Skeletal muscle tissue (tissue), 4 donors: ENCODE results near the gene ADRB1. TPM values are rescaled to one million over a fixed set of nuclear protein-coding genes. Genes with fewer than 3 reads are reported as not detected.

Source experiments
- H3K27ac ChIP-seq: one replicate; pipeline ENCODE4 v1.7.0; 2013; ENCODE audit warnings: mild to moderate bottlenecking, low read depth, low read length, inconsistent platforms
- H3K27me3 ChIP-seq, 3 donors: one replicate each; pipeline ENCODE4 v1.7.0; 2013; ENCODE audit warnings: low read length in 3 of 3; ENCODE audit not compliant: control insufficient read depth in 3 of 3, insufficient read depth in 3 of 3
- H3K36me3 ChIP-seq, 3 donors: one replicate each; pipeline ENCODE4 v1.7.0; 2013; ENCODE audit warnings: low read length in 3 of 3; ENCODE audit not compliant: control insufficient read depth in 3 of 3, insufficient read depth in 3 of 3
- H3K4me1 ChIP-seq, 3 donors: one replicate each; pipeline ENCODE4 v1.7.0; 2013; ENCODE audit warnings: low read length in 3 of 3, mild to moderate bottlenecking in 3 of 3; ENCODE audit not compliant: control insufficient read depth in 3 of 3, insufficient read depth in 3 of 3
- H3K4me3 ChIP-seq, 3 donors: one replicate each; pipeline ENCODE4 v1.7.0; 2013; ENCODE audit warnings: low read length in 3 of 3
- H3K9ac ChIP-seq, 3 donors: one replicate each; pipeline ENCODE4 v1.7.0; 2013; ENCODE audit warnings: low read length in 3 of 3, mild to moderate bottlenecking in 3 of 3, moderate library complexity in 2 of 3, low read depth in 1 of 3
- H3K9me3 ChIP-seq, 3 donors: one replicate each; pipeline ENCODE4 v1.7.0; 2013; ENCODE audit warnings: low read length in 3 of 3; ENCODE audit not compliant: control insufficient read depth in 3 of 3
- total RNA-seq: library from RNA; depleted of rRNA; stranded (reverse); fragments of >200 nt; gene quantifications from one replicate; pipeline ENCODE4 v1.2.3, GENCODE V29; 2014
- donor health status: Osteomylitis.

ADRB1 gene
- total RNA-seq, 1 donor from 2014 or later = 0.52 TPM

DNA sequence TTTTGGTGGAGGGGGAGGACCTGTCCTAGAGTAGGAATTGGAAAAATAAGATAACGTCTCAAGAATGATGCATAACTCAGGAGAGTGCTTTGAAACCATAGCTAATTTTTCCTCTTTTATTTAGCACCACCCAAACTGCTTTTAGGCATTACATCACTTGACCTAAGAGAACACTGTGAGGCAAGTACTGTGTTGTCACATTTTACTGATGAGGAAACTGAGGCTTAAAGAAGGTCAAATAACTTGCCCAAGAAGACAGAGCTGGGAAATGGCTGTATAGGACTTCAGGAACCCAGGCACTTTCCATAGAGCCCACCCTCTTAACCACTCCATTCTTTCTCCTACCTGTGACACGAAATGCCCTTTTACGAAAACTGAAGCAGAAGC, 21.4 kb downstream of the ADRB1 start:
- Histone ChIP-seq H3K9me3 (no peaks in the 10 kb centered on the region), H3K27me3 (no peaks in the 10 kb centered on the region), H3K9ac (no peak overlapping the region), H3K36me3 (no peaks in the 10 kb centered on the region), H3K27ac (peak overlapping the region; percentile 26), H3K4me3 (no peak overlapping the region), H3K4me1 (peaks cover 0 to 16% (median 5%) of the 10 kb centered on the region in 3 donors)

DNA sequence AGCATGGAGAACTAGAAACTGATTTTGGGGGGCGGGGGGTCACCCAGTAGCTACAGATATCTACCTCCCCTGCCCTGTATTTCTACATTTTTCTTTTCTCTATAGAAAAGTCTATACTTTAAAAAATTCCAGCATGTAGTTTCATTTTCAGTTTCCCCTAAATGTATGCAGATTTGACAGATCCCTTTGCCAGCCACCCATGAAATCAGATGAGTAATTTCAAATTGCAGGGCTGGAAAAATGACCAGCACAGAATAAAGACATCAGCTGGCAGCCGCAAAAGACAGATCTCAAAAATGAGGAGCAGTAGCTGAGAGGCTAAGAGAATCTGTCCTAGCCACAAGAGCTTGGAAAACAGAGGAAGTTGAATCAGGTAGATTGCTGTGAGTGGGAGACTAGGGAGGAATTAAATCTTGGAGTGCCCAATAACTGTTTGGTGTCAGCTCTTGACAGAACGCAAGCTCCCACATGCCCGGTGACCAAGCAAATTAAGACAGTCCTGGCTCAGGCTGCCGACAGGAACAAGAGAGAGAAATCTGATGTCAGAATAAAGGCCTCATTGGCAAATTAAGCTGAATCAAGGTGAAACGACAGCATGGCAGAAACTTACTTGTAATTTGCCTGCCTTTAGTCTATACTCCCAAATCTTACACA, 24.5 kb downstream of the ADRB1 start:
- H3K9me3 ChIP-seq = no peaks in the 10 kb centered on the region
- H3K27ac ChIP-seq = no peak overlapping the region
- H3K9ac ChIP-seq = no peak overlapping the region
- no peaks in the 10 kb centered on the region for H3K36me3 ChIP-seq
- H3K4me3 ChIP-seq = no peak overlapping the region
- H3K4me1 ChIP-seq = peaks cover 0 to 16% (median 5%) of the 10 kb centered on the region in 3 donors
- no peaks in the 10 kb centered on the region for H3K27me3 ChIP-seq

DNA sequence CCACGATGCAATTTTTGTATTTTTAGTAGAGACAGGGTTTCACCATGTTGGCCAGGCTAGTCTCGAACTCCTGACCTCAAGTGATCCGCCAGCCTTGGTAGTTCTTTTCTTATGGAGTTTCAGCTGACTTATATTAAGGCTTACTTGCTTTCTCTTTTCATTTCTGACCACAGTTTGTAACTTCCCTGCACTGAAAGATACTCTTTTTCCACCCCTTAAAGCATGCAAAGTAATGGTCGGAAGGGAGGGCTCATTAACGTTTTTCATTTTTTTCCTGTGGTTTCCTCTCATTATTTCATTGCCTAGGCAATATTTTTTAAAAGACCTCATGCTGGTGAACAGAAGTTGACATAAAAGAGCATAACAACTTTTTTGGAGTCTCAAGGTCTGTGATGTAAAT, 27.0 kb downstream of the ADRB1 start:
- no peaks in the 10 kb centered on the region for H3K4me1 ChIP-seq
- no peak overlapping the region for H3K27ac ChIP-seq
- H3K9me3 ChIP-seq = no peaks in the 10 kb centered on the region
- no peak overlapping the region for H3K9ac ChIP-seq
- no peaks in the 10 kb centered on the region for H3K27me3 ChIP-seq
- no peaks in the 10 kb centered on the region for H3K36me3 ChIP-seq
- H3K4me3 ChIP-seq = no peak overlapping the region

DNA sequence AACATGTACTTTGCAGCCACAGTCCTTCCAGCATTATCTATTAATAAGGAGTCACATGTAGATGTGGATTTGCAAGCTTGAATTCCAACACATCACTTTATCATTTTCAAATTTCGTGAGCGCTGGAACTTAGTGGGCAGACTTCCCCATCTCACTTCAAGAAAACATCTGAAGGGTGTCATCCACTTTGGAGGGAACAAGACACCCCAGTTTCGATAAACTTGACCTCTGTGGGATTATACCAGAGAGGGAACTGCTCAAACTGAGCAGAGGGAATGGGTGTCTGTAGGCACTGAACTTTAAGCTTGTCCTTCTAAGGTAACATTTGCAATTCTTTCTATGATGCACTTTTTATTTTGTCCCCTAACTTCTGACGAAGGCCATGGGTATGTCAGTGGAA, 27.5 kb downstream of the ADRB1 start:
- Histone ChIP-seq H3K27me3 (no peaks in the 10 kb centered on the region), H3K27ac (no peak overlapping the region), H3K4me1 (no peaks in the 10 kb centered on the region), H3K36me3 (no peaks in the 10 kb centered on the region), H3K4me3 (no peak overlapping the region), H3K9ac (no peak overlapping the region), H3K9me3 (no peaks in the 10 kb centered on the region)

DNA sequence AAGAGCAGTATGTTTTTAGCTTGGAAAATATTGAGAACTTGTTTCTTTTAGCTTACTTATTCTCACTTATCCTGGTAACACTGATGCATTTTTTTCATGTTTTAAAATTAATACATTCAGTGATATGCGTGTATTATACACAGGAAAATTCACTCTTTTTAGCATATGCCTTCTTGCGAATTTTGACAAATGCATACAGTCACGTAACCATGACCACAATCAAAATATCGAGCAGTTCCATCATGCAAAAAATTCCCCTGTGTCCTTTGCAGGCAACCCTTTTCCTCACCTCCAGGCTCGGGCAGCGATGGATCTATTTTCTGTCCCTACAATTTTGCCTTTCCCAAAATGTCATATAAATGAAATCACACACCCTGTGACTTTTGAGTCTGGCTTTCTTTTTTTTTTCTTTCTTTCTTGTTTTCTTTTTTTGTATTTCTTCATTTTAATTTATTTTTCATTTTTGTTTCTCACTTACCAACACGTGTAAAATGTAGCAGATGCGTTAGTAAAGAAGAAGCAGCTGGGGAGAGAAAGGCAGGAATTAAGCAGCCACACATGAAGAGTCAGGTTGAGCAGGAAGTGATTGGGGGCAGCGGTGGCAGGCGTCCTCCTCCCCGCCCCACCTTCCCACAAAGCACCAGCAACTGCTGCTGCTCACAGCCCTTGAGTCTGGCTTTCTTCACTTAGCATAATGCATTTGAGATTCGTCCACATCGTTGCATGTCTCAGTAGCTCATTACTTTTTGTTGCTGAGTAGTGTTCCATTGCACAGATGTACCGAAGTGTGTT, 29.9 kb downstream of the ADRB1 start:
- Histone ChIP-seq H3K9ac (no peak overlapping the region), H3K4me3 (no peak overlapping the region), H3K36me3 (no peaks in the 10 kb centered on the region), H3K9me3 (no peaks in the 10 kb centered on the region), H3K27ac (no peak overlapping the region), H3K4me1 (no peaks in the 10 kb centered on the region), H3K27me3 (no peaks in the 10 kb centered on the region)

DNA sequence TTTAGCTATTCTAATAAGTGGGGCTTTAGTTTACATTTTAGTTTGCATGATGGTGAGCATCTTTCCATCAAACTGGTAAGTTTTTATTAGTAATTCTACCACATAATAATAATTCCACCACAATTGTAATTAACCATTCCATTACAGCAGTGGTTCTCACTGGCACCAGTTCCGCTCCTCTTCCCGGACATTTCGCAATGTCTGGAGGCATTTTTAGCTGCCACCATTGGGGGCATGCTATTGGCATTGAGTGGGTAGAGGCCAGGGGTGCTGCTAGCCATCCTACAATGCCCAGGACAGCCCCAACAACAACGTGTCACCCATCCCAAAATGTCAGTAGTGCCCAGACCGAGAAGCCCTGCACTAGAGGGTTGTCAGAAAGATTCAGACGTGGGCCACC, 31.4 kb downstream of the ADRB1 start:
- Histone ChIP-seq H3K27me3 (no peaks in the 10 kb centered on the region), H3K4me3 (no peak overlapping the region), H3K9ac (no peak overlapping the region), H3K36me3 (no peaks in the 10 kb centered on the region), H3K27ac (no peak overlapping the region), H3K4me1 (no peaks in the 10 kb centered on the region), H3K9me3 (no peaks in the 10 kb centered on the region)

DNA sequence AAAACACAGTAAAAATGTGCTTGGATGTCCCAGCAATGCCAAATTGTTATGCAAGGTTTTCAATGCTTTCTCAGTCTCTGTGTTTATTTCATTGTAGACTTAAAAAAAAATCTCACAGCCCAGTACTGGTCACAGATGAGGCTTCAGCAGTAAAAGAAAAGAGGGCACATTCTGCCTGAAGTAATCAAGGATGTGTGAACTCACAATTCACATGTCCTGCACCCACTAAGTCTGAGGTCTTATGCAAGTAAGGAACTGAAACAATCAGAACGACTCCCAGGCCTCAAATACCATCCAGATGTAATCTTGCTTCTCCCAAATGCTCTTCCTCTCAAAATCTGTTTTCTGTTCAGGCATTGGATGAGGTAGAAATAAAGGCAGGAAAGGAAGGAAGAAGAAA, 33.7 kb downstream of the ADRB1 start:
- Histone ChIP-seq H3K4me1 (no peaks in the 10 kb centered on the region), H3K4me3 (no peak overlapping the region), H3K9me3 (no peaks in the 10 kb centered on the region), H3K36me3 (no peaks in the 10 kb centered on the region), H3K9ac (no peak overlapping the region), H3K27ac (no peak overlapping the region), H3K27me3 (no peaks in the 10 kb centered on the region)

DNA sequence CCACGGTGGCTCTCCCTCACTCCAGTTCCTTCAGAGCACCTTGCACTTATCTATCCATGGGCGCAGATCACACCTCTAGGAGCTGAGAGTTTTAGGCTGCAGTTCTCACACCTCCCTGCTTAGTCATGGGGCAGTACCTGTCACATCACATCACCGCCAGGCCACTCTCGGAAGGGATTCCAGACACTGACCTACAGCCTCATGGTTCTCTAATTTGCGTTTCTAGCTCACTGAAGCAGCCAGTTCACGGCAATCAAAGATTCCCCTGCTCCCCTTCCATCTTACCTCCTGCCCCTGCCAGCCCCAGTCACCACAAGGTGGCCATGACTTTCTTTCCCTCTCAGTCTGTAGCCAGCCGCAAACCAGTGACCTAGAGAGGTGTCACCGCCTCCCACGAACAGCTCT, 34.2 kb downstream of the ADRB1 start:
- no peaks in the 10 kb centered on the region for H3K9me3 ChIP-seq
- no peaks in the 10 kb centered on the region for H3K27me3 ChIP-seq
- H3K4me3 ChIP-seq = no peak overlapping the region
- no peak overlapping the region for H3K9ac ChIP-seq
- no peaks in the 10 kb centered on the region for H3K4me1 ChIP-seq
- no peak overlapping the region for H3K27ac ChIP-seq
- no peaks in the 10 kb centered on the region for H3K36me3 ChIP-seq

DNA sequence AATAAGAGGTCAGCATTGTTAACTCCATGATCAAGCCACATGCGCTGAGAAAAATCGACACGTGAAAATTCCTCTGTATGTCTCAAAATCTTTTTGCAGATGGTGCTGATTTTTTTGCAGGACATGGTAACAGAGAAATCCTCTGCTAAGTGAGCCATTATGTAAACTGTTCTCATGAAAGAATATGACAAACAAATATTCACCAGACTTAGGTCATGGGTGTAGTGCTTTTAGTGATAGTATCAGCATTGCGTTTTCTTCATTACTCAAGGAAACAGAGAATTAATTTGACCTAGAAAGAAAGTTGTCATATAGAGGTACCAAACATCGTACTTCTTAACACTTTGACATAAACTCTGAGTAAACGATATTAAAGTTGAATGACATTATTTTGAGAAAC, 34.7 kb downstream of the ADRB1 start:
- Histone ChIP-seq H3K36me3 (no peaks in the 10 kb centered on the region), H3K9ac (no peak overlapping the region), H3K4me1 (no peaks in the 10 kb centered on the region), H3K27me3 (no peaks in the 10 kb centered on the region), H3K4me3 (no peak overlapping the region), H3K27ac (no peak overlapping the region), H3K9me3 (no peaks in the 10 kb centered on the region)

DNA sequence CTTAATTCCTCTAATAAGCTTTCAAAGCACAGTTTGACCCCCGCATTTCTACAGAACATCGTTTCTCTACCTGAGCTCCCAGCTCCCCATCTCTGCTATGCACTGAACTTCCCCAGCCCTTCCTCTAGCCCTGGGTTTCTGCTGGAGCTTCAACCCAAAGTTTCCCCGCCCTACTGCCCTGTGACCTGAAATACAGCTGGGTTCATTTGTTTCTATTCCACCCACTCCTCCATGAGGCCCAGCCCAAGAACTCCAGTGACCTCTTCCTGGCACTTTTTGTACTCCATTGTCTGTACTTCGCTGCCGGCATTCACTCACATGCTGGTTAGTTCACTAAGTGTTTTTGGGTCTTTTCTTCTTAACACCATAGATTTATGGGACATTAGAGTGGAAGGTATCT, 35.8 kb downstream of the ADRB1 start:
- Histone ChIP-seq H3K9me3 (no peaks in the 10 kb centered on the region), H3K9ac (no peak overlapping the region), H3K27ac (no peak overlapping the region), H3K36me3 (no peaks in the 10 kb centered on the region), H3K4me1 (no peaks in the 10 kb centered on the region), H3K27me3 (no peaks in the 10 kb centered on the region), H3K4me3 (no peak overlapping the region)
